Measurements from ENCODE around the gene NHLRC4. TPM values are rescaled to one million over a fixed set of nuclear protein-coding genes. Genes with fewer than 3 reads are reported as not detected.
"Not testable (repeated sequence)": the region's sequence is repeated elsewhere in the genome, so short reads cannot be mapped to it uniquely, and the experiment has no call there.

Gene NHLRC4
- total and polyA plus RNA-seq, 3 donors from 2014 or later = 3.0 to 4.5 (median 4.5) TPM

GRCh38 chr16:595942-596735 is 29.3 kb downstream of the NHLRC4 start:
- Histone ChIP-seq H3K27me3 (no peaks in the 10 kb centered on the region), H3K27ac (no peak overlapping the region), H3K36me3 (ENCODE audit: low read depth, missing control alignments) (no peaks in the 10 kb centered on the region), H3K4me1 (peaks cover 18% of the 10 kb centered on the region), H3K9me3 (no peaks in the 10 kb centered on the region), H3K4me3 (no peak overlapping the region)
- no peak for TF ChIP-seq POLR2A (IDR thresholded peaks at IDR 0.05)
- TF ChIP-seq, protein P1, sequence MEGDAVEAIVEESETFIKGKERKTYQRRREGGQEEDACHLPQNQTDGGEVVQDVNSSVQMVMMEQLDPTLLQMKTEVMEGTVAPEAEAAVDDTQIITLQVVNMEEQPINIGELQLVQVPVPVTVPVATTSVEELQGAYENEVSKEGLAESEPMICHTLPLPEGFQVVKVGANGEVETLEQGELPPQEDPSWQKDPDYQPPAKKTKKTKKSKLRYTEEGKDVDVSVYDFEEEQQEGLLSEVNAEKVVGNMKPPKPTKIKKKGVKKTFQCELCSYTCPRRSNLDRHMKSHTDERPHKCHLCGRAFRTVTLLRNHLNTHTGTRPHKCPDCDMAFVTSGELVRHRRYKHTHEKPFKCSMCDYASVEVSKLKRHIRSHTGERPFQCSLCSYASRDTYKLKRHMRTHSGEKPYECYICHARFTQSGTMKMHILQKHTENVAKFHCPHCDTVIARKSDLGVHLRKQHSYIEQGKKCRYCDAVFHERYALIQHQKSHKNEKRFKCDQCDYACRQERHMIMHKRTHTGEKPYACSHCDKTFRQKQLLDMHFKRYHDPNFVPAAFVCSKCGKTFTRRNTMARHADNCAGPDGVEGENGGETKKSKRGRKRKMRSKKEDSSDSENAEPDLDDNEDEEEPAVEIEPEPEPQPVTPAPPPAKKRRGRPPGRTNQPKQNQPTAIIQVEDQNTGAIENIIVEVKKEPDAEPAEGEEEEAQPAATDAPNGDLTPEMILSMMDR (IDR thresholded peaks at IDR 0.05) = no peak
- 93 to 96% methylated on average over 25 to 34 of the region's 34 CpGs for WGBS, 2 donors
- intact Hi-C loops (cut with DNase I; ENCODE audit: low total_unique reads) = no loop called here
- no peak for DNase-seq

GRCh38 chr16:596736-597060 is 29.9 kb downstream of the NHLRC4 start:
- intact Hi-C loops (cut with DNase I; ENCODE audit: low total_unique reads) = no loop called here
- no peaks in the 10 kb centered on the region for H3K9me3 ChIP-seq
- H3K4me1 ChIP-seq = peaks cover 17% of the 10 kb centered on the region
- H3K36me3 ChIP-seq (ENCODE audit: low read depth, missing control alignments) = no peaks in the 10 kb centered on the region
- no peak overlapping the region for H3K27ac ChIP-seq
- TF ChIP-seq, protein P1 (IDR thresholded peaks at IDR 0.05) = no peak
- no peak for TF ChIP-seq POLR2A (IDR thresholded peaks at IDR 0.05)
- WGBS, 2 donors = 89 to 93% methylated on average over 12 of the region's 12 CpGs
- H3K4me3 ChIP-seq = no peak overlapping the region
- DNase-seq = no peak
- H3K27me3 ChIP-seq = no peaks in the 10 kb centered on the region

GRCh38 chr16:597655-598054 is 30.9 kb downstream of the NHLRC4 start:
- H3K36me3 ChIP-seq (ENCODE audit: low read depth, missing control alignments); H3K27ac ChIP-seq; H3K4me1 ChIP-seq; DNase-seq; H3K9me3 ChIP-seq; H3K4me3 ChIP-seq; intact Hi-C loops (cut with DNase I; ENCODE audit: low total_unique reads); H3K27me3 ChIP-seq: not testable (repeated sequence)
- WGBS, 2 donors = 96 to 98% methylated on average over 4 to 7 of the region's 7 CpGs

DNA sequence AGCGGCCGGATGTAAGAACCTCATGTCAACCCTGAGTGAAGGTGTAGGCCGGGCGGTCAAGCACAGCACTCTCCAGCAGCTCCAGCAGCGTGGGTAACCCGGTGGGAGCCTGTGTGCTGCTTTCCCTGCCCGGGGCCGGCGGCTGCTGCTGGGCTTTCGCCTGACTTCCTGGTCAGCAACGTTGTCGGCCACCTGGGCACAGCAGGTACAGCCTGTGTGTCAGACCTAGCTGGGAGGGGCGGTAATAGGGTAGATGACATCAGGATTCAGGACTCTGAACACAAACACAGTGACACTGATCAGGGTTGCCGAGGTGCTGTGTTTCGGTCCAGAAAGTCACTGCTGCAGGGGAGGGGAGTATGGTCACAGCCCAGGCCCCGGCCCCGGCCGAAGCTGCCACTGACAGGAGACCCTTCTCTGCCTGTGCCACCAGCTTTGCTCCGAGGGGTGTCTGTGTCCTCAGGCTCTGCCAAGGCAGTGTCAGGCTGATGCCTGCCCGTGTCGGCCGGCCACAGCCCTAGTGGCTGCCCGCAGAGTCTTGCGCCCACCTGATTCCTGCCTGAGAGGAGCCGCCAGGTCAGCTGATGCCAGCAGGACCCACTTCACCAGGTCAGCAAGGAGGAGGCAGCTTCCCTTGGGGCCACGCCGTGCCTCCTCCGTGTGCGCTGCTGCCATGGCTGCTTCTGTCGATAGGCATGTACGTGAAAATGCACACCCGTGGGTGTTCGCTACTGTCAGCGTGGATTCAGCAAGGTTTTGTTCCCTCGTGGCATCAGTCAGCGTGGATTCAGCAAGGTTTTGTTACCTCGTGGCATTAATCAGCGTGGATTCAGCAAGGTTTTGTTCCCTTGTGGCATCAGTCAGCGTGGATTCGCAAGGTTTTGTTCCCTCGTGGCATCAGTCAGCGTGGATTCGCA is 32.3 kb downstream of the NHLRC4 start:
- TF ChIP-seq, protein P1 (IDR thresholded peaks at IDR 0.05) = no peak
- TF ChIP-seq POLR2A (IDR thresholded peaks at IDR 0.05) = no peak
- WGBS, 2 donors = 93 to 95% methylated on average over 25 to 37 of the region's 43 CpGs
- no peaks in the 10 kb centered on the region for H3K27me3 ChIP-seq
- intact Hi-C loops (cut with DNase I; ENCODE audit: low total_unique reads) = no loop called here
- H3K36me3 ChIP-seq (ENCODE audit: low read depth, missing control alignments) = no peaks in the 10 kb centered on the region
- H3K27ac ChIP-seq = no peak overlapping the region
- no peak overlapping the region for H3K4me3 ChIP-seq
- H3K9me3 ChIP-seq = no peaks in the 10 kb centered on the region
- H3K4me1 ChIP-seq = no peaks in the 10 kb centered on the region
- DNase-seq = no peak

GRCh38 chr16:600781-601180 is 34.0 kb downstream of the NHLRC4 start:
- WGBS, 2 donors = 69 to 71% methylated on average over 7 of the region's 7 CpGs
- no peak overlapping the region for H3K27ac ChIP-seq
- DNase-seq = no peak
- intact Hi-C loops (cut with DNase I; ENCODE audit: low total_unique reads) = no loop called here
- no peaks in the 10 kb centered on the region for H3K4me1 ChIP-seq
- no peak overlapping the region for H3K4me3 ChIP-seq
- no peaks in the 10 kb centered on the region for H3K9me3 ChIP-seq
- no peaks in the 10 kb centered on the region for H3K36me3 ChIP-seq (ENCODE audit: low read depth, missing control alignments)
- H3K27me3 ChIP-seq = no peaks in the 10 kb centered on the region
- TF ChIP-seq, protein P1 (IDR thresholded peaks at IDR 0.05) = no peak
- TF ChIP-seq POLR2A (IDR thresholded peaks at IDR 0.05) = no peak
